Measurements from ENCODE around the gene MCUB.
A peak's percentile ranks its signal among the peaks of the same experiment; 100 is the strongest.

Gene MCUB

GRCh38 chr4:109719604-109720003, 159.6 kb downstream of the MCUB start:
- H3K4me3 ChIP-seq (replicated peaks; ENCODE audit: low read depth, low read length) = no peak overlapping the region
- DNase-seq (ENCODE audit: extremely low read depth, low read depth) = no peak
- no peak for TF ChIP-seq CTCF (IDR thresholded peaks at IDR 0.05; ENCODE audit: low read depth, low read length, missing control alignments)

GRCh38 chr4:109721033-109721432, 161.0 kb downstream of the MCUB start:
- DNase-seq (ENCODE audit: extremely low read depth, low read depth) = no peak
- H3K4me3 ChIP-seq (replicated peaks; ENCODE audit: low read depth, low read length) = no peak overlapping the region
- TF ChIP-seq CTCF (IDR thresholded peaks at IDR 0.05; ENCODE audit: low read depth, low read length, missing control alignments) = no peak

GRCh38 chr4:109722357-109722756, 162.3 kb downstream of the MCUB start:
- H3K4me3 ChIP-seq (replicated peaks; ENCODE audit: low read depth, low read length) = no peak overlapping the region
- no peak for TF ChIP-seq CTCF (IDR thresholded peaks at IDR 0.05; ENCODE audit: low read depth, low read length, missing control alignments)
- no peak for DNase-seq (ENCODE audit: extremely low read depth, low read depth)

GRCh38 chr4:109723110-109723509, 163.1 kb downstream of the MCUB start:
- no peak for DNase-seq (ENCODE audit: extremely low read depth, low read depth)
- TF ChIP-seq CTCF (IDR thresholded peaks at IDR 0.05; ENCODE audit: low read depth, low read length, missing control alignments) = no peak
- H3K4me3 ChIP-seq (replicated peaks; ENCODE audit: low read depth, low read length) = no peak overlapping the region

GRCh38 chr4:109728385-109728784, 168.3 kb downstream of the MCUB start:
- no peak for TF ChIP-seq CTCF (IDR thresholded peaks at IDR 0.05; ENCODE audit: low read depth, low read length, missing control alignments)
- H3K4me3 ChIP-seq (replicated peaks; ENCODE audit: low read depth, low read length) = peak overlapping the region; percentile 78
- DNase-seq (ENCODE audit: extremely low read depth, low read depth) = no peak

- peak overlapping the region; percentile 78 for H3K4me3 ChIP-seq (replicated peaks; ENCODE audit: low read depth, low read length)
- no peak for DNase-seq (ENCODE audit: extremely low read depth, low read depth)
Measured at GRCh38 chr4:109729117-109729717, 169.2 kb downstream of the MCUB start.

More at GRCh38 chr4:109729117-109729717, 169.2 kb downstream of the MCUB start:
- TF ChIP-seq CTCF (IDR thresholded peaks at IDR 0.05; ENCODE audit: low read depth, low read length, missing control alignments) = no peak
